ENCODE measurements around the gene HOXA4.

The HOXA4 gene

DNA sequence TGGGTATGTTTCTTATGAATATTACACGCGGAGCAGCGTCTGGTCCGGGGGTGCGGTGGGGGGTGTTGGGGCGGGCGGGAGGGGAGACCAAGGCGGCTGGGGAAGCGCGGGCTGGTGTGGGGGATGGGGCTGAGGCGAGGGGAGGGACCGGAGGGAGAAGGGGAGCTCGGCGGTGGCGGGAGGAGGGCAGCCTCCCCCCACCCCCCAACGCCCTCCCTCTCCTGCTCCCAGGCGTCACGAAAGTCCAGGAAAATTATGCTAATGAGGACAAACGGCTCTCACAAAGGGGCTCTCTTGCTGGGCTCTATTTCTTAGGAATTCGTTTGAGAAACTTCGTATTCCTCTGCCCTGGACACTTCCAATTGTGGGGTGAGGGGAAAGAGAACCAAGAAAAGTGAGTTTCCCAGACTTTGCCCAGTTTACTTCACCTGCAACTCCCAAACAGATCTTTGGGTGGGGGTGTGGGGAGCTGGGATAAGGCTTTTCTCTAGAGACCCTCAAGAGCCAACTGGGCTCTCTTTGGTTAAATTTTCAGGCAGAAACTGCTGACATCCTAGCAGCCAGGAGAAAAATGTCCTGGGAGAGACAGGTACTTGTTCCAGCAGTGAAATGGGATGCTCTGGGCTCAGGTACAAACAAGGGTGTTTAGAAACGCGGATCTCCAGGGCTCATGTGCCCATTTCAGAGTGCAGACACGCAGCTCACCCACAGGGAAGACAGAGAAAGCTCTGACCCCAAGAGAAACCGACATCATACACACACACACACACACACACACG is 16.4 kb downstream of the HOXA4 start:
- TF ChIP-seq, protein P1, sequence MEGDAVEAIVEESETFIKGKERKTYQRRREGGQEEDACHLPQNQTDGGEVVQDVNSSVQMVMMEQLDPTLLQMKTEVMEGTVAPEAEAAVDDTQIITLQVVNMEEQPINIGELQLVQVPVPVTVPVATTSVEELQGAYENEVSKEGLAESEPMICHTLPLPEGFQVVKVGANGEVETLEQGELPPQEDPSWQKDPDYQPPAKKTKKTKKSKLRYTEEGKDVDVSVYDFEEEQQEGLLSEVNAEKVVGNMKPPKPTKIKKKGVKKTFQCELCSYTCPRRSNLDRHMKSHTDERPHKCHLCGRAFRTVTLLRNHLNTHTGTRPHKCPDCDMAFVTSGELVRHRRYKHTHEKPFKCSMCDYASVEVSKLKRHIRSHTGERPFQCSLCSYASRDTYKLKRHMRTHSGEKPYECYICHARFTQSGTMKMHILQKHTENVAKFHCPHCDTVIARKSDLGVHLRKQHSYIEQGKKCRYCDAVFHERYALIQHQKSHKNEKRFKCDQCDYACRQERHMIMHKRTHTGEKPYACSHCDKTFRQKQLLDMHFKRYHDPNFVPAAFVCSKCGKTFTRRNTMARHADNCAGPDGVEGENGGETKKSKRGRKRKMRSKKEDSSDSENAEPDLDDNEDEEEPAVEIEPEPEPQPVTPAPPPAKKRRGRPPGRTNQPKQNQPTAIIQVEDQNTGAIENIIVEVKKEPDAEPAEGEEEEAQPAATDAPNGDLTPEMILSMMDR (IDR thresholded peaks at IDR 0.05; ENCODE audit: control extremely low read depth, extremely low read depth, low read depth, missing control alignments), result no peak
- no peak for DNase-seq (ENCODE audit: extremely low spot score)
- CTCF ChIA-PET, result no interaction called here
- POLR2A ChIA-PET, result no interaction called here

DNA sequence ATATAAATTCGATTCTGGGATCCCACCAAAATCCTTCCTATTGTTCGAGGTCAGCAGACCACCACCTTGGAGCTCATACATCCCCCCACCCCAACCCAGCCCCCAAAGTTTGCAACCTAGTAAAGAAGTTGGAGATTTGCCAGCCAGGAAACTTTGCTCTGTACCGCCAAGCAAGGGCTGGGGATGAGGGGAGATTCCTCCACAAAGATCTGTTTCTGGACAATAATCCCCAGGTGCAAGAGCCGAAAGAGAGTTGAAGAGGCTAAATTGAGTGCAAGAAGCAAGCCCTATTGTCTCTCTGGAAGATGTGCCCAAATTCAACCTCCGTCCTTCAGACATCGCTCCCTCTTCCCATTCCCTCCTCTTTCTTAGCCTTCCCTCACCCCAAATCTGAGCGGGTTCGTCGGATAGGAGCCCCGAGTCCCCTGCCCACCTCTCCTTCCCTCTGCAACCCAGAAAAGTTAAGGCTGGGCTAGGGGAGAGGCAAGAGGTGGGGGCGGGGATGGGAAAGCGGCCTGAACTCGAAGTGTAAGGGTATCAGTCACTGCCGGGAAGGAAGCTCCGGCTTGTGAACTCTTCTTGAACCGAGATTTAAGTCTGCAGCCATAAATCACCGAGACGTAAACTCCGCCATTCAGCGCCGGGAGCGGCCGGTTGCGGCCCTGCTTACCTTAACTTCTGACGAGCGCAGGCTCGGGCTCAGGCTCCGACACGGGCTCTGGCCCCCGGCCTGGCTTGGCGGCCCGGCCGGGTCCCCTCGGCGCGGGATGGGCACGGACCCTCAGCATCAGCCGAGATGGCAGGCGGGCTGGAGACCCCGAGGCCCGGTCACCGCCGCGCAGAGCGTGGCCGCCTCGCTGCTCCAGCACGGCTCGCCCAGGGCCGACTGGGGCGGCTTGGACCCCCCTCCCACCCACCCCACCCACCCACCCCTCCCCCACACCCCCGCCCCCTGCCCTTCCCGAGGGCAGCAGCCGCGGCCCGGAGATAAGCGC is 17.3 kb downstream of the HOXA4 start:
- no peak for DNase-seq (ENCODE audit: extremely low spot score)
- CTCF ChIA-PET, result no interaction called here
- POLR2A ChIA-PET, result no interaction called here
- TF ChIP-seq, protein P1 (IDR thresholded peaks at IDR 0.05; ENCODE audit: control extremely low read depth, extremely low read depth, low read depth, missing control alignments), result no peak

DNA sequence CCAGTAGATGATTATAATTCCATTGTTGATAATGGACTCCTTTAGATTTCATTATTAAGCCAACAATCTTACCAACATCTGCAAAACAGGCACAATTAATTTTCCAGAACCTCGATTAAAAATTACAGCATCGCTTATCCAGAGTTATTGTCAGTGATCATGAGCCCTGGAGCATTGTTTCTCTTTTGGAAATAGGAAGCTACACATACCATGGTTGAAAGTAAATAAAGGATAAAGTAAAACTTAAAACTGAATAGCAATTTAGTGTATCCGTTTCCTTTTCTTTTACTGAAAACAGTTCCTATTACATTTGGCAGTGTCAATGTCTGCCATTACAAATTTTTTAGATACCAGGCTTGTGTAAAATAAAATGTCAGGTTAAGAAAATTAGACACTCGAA is 18.2 kb downstream of the HOXA4 start:
- no peak for DNase-seq (ENCODE audit: extremely low spot score)
- CTCF ChIA-PET, result no interaction called here
- TF ChIP-seq, protein P1 (IDR thresholded peaks at IDR 0.05; ENCODE audit: control extremely low read depth, extremely low read depth, low read depth, missing control alignments), result no peak
- POLR2A ChIA-PET, result no interaction called here

DNA sequence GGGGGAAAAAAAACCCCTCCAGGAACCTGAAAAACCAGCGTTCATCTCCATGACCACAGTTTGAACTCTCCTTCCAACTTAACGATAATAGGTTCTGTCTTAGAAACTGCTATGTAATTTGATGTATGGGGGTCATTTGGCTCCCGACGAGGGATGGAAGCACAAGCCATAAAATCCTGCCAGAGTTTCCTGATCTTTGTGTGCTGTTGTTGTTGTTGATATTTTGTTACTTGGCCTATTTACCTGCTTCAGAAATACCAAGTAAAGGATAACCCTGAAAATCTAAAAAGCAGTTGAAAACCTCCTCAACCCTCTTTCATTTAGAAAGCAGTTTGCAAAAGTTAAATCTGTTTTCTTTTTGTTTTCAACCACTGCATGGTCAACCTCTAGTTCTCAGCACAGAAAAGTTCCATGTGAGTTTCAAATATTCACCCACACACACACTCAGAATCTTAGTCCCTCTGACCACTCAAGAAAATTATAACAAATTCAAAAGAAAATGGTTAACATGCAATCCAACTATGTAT is 18.7 kb downstream of the HOXA4 start:
- CTCF ChIA-PET, result no interaction called here
- POLR2A ChIA-PET, result no interaction called here
- DNase-seq (ENCODE audit: extremely low spot score), result no peak
- TF ChIP-seq, protein P1 (IDR thresholded peaks at IDR 0.05; ENCODE audit: control extremely low read depth, extremely low read depth, low read depth, missing control alignments), result no peak

DNA sequence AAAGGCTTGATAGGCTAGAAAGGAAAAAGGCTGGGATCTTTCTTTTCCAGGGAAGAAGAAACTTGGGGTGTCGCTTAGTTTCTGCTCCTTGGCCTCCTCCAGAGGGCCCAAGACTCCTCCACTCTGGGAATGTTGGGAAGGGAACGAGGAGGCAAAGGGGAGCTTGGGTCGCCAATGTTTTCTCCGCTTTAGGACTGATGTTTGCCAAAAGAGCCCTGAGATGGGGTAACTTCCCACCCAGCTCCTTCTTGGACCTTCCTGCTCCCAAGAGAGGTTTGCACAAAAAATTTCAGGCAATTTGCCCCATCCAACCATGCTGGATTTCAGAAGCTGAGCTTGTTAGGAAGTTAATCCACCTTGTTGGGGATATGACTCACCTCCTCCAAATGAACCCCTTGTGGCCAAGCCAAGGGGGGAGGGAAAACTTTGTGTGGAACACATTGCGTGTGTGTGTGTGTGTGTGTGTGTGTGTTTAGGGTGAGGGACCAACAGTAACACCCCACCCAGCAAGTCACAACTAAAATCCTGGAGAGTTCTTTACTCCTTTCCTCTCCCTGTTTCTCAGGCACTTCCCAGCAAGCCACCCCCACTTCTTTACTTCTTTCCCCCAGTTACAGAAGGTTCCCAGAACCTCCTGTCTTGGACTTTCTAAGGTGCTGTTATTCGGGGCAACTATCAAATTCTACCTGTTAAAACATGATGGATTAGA is 19.4 kb downstream of the HOXA4 start:
- TF ChIP-seq, protein P1 (IDR thresholded peaks at IDR 0.05; ENCODE audit: control extremely low read depth, extremely low read depth, low read depth, missing control alignments), result no peak
- POLR2A ChIA-PET, result no interaction called here
- DNase-seq (ENCODE audit: extremely low spot score), result no peak
- CTCF ChIA-PET, result interaction anchor here (1.0 to 1.2 kb wide), 3 partner anchors 9 to 85 kb away, joined by 3 to 4 read pairs (median 3); partner anchors contain the start of gene HOXA4
